Cerebellar cortex (tissue), 1 donor: ENCODE measurements around the gene CCDC177.

Source experiments
- DNase-seq: peaks from one replicate; pipeline ENCODE4 v3.0.0-alpha.2; 2015; ENCODE audit warnings: low spot score

The CCDC177 gene

DNA sequence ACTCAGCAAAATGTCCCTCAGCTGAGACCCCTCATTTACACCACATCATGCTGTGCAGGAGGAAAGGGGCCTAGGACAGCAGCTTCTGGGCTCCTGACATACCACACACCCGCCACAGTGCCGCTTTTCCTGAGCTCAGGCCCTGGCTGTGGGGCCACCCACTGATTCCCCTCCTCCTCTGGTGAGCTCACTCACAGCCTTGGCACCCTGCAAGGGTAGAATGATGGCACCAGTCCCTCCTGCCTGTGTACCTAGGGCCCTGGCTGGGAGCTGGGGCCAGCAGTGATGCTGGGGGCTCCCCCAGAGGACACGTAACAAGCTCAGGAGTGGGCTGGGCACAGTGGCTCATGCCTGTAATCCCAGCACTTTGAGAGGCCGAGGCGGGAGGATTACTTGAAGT is 45.7 kb downstream of the CCDC177 start:
- DNase-seq: no peak

DNA sequence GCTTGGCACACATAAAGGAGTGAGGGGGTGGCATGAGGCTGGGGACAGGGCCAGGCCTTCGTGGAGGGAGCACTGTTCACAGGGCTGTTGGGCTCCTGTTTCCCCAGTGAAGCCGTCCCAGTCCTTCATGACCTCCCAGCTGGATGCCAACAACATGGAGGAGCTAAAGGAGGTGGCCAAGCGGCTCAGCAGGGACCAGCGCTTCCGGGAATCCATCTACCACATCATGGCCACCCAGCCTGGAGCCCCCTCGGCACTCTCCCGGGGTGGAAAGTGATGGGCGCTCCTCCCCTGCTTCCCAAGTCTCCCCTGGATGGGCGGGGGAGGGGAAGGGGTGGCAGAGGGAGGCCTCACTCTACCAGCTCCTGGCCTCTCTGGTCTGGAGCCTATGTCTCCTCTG is 46.5 kb downstream of the CCDC177 start:
- no peak for DNase-seq

GRCh38 chr14:69527635-69528034 is 47.0 kb downstream of the CCDC177 start:
- no peak for DNase-seq

GRCh38 chr14:69525896-69526295 is 48.8 kb downstream of the CCDC177 start:
- no peak for DNase-seq

GRCh38 chr14:69522026-69522425 is 52.6 kb downstream of the CCDC177 start:
- DNase-seq: no peak
